GM18499 (cell line): ENCODE measurements around the gene LHPP.
"Not testable (repeated sequence)": the region's sequence is repeated elsewhere in the genome, so short reads cannot be mapped to it uniquely, and the experiment has no call there.

Experiments used
- ATAC-seq: cut with Tn5 transposase; IDR thresholded peaks from one replicate; pipeline ENCODE4 v1.9.1; 2021; ENCODE audit warnings: moderate number of reproducible peaks; ENCODE audit not compliant: insufficient read depth, unreplicated experiment

LHPP gene

DNA sequence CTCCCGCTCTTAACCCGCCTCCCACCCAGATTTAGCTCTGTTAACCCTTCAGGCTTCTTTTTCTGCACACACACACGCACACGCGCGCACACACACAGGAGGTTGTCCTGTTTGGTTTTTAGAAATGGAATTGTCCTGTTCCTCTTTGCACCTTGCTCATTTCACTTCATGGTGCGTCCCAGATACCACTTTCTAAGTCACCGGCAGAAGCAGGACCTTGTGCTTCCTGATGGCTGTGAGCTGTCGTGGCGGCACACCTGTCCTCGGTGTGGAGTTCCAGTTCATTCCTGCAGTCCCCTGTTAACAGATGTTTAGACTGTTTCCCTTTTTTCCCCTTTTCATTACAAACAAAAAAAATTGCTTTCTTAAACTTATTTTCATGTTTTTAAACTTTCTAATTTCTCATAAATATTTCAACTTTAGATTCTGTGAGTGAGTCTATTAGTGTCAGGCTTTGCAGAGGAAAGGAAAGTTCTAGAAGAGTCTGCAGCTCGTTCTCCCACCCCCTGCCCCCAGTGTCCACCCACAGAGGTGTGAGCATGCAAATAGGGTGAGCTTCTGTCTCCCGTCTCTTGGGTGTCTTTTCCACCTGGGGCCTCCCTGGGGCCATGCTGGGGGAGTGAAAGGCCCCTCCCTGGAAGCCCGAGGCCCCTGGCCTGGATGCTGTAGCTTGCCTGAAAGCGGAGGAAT is 85.5 kb downstream of the LHPP start:
- no peak for ATAC-seq

- ATAC-seq: no peak
Measured at GRCh38 chr10:124547647-124548168, 86.1 kb downstream of the LHPP start.

DNA sequence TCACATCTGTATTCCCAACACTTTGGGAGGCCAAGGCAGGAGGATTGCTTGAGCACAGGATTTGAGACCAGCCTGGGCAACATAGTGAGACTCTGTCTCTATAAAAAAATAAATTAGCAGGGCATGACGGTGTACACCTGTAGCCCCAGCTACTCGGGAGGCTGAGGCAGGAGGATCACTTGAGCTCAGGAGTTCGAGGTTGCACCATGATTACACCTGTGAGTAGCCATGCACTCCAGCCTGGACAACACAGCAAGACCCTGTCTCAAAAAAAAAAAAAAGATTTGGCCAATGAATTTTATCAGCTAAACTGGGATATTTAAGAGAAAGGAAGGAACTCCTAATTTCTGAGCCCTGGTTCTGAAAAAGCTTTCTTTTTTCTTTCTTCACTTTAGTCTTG is 87.5 kb downstream of the LHPP start:
- not testable (repeated sequence) for ATAC-seq

DNA sequence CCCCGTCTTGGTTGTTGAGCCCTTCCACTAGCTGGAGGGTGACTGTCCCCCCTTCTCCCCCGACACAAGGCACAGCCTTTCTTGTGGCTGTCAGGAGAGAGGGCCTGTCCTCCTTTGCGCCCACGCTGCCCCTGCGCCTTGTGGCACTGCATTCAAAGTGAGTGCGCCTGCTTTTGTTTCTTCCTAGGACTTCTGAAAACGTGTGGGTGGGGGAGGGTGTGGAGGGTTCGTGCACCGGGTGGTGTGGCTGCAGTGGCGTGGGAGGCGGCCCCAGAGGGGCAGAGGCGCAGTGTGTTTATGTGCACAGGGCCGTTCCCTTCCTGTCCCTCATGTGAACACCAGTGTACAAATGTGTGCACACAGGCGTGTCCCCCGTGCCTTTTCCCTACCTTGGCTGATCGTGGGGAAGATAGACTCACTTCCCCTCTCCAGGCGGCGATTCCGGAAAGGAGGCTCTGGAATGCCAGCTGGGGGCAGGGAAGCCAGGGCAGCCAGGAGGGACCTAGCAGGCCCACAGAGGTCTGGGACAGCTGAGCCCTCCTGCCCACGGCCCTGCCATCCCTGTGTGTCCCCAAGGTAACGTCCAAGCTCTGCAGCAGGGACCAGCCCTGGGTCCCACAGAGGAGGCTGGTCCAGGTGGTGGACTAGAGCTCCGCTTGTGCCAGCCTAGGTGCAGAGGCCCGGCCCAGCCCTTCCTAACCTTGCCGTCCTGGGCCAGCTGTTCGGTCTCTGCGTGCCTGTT is 88.8 kb downstream of the LHPP start:
- no peak for ATAC-seq

- no peak for ATAC-seq
Measured at GRCh38 chr10:124551097-124551496, 89.5 kb downstream of the LHPP start.

DNA sequence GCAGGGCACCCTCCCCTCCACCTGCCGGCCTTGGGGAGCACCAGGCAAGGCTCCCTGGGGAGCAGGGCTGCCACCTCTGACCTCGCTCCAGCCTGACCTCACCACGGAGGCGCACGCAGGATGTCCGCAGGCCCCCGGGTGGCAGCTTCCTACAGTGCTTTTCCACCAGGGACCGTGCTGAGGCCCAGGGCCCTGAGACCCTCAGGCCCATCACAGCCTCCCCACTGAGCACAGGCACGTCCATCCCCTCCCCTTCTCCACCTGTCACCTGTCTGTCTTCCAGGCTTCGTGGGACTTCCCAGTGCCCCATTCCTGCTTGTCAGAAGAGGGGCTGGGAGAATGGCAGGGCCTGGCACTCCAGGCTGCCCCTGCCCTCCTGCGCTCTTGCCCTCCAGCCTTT is 90.1 kb downstream of the LHPP start:
- ATAC-seq: no peak

DNA sequence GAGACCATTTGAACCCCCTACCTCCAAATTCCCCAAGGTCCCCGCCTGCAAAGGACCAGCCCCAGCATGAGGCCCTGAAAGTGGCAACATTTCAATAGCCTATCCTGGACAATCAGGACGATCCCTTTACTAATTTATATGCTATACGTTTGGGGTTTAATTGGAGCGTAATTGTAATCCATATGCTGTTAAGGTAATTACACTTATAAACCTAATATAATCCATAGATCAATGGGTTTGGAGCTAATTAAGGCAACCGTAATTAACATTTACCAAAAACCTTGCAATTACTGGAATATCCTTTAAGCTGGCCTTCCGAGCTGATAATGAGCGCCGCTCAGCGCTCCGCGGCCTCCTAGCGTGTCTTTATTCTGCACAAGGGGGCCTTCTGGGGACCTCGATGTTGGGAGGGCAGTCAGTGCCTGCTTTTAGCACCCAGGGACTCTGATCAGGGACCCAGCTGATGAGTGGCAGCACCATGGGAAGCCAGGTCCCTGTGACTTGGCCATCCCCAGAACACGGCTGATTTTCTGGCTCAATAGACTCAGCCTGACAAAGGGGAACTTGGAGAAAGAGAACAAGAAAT is 91.2 kb downstream of the LHPP start:
- no peak for ATAC-seq

GRCh38 chr10:124554085-124554858 is 92.6 kb downstream of the LHPP start:
- ATAC-seq: no peak

DNA sequence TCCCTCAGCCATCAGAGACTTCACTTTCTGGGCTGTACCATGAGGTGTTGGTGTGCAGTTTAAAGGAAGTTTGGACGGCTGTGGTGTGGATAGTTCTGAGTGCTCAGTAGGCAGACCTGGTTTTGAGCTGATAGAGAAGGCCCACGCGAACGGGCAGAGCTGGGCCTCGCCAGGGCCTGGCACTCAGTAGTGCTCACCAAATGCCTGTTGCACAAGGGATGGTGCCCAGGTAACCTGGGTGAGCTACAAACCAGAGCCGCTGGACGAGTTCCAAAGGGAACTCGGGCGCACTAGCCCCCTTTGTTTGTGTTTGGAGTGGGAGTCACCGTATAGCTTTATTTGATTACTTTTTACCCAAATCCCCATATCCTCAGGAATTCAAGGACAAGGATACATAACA is 95.5 kb downstream of the LHPP start:
- ATAC-seq: no peak

GRCh38 chr10:124557648-124558338 is 96.2 kb downstream of the LHPP start:
- ATAC-seq: no peak

DNA sequence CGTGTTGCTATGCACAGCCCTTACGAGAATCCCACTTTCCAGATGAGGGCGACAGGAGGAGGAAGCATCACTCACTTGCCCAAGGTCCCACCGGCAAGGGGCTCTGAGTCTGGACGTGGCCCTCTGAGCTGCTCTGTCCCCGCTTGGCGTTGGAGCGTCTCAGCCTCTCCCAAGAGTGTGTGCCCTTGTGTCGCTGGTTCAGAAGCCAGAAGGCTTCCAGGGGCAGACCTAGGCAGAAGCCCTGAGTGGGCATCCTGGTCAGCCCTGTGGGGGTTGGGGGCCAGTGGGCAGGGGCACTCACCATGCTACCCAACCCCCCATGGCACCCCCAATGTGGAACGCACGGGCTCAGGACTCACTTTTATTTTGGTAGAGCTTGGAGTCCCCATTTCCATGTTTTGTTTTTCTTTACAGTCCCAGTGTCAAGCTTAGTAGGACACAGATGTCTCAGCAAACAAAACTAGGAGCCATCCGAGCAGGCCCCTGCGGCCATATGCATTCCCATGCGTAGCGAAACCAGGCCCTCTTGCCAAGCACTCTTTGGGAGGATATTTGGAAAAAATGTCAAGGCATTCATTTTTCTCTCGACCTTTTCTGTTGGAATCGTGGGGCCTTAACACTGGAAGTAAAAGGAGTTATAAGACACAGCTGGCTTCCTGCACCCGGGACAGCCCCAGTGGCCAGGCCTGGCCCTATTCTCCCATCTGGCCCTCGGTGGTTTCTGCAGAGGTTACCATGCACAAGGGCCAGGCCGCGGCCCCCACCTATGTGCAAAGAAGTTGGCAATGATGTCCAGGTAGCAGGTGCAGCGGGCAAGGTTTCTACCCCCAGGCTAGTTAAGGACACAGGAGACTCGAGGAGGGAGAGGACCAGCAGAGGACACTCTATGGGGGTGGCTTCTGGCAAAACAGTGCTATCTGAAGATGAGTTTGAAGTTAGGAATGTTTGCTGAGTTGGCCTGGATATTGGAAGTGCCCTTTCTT is 97.0 kb downstream of the LHPP start:
- no peak for ATAC-seq

DNA sequence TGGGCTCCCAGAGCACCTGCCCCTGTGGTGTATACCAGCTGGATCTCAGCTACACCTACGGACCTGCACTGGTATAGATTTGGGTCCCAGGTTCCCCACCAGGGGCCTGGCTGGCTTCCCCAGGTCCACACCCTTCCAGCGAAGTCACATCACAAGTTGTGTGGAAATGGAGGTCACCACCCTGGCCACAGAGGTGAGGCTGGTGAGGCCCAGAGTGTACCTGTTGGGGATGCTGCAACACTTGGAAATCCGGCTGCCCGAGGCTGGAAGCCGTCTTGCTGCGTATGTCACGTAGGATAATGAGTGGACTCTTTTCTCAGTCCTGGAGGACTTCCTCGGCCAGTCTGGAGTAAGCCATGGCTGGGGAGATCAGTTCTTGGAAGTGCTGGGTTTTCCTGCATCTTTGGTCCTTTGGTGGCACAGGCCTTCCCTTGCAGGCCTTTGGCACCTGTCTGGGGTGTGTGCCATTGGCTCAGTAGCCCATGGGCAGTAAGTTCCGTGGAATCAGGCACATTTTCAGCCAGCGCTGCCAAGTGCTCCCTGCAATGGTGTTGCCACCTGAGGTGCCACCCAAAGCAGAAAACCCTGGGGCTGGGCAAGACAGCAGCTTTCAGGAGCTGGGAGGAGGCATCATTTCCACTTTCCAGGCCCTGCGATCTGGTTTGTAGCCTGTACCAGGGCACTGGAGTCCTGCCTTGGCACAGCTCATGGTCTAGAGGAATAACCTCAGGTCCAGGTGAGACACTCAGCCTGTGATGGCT is 97.9 kb downstream of the LHPP start:
- no peak for ATAC-seq

GRCh38 chr10:124560377-124561105 is 98.9 kb downstream of the LHPP start:
- no peak for ATAC-seq

DNA sequence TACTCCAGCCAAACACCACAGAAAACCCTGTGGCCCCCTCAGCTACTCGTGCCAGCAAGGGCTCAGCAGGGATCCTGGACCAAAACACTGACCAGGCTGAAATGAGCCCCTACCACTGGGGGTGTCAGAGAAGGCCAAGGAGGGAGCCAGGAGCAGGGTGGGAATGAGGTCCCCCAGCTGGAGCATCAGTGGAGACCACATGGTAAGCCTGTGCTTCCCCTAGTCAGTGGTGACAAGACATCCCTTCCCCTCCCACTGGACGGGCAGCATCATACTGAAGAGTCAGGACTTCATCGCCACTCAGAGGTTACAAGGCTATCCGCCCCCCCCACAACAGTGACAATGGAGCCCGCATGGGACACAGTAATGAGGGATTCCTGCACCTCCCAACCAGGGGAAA is 99.6 kb downstream of the LHPP start:
- no peak for ATAC-seq

GRCh38 chr10:124562425-124563060 is 100.9 kb downstream of the LHPP start:
- no peak for ATAC-seq

GRCh38 chr10:124563320-124564040 is 101.9 kb downstream of the LHPP start:
- no peak for ATAC-seq
